HEK293 (cell line): ENCODE results near the gene HNRNPM.
A peak's percentile ranks its signal among the peaks of the same experiment; 100 is the strongest.

Experiments
- CTCF ChIA-PET: fragments of 350-600 bp; formaldehyde crosslinking; extraction: SDS; loops from one replicate; lab custom pipeline; 2021; ENCODE audit warnings: antibody characterized with exemption; lab: Yijun Ruan, JAX
- POLR2A ChIA-PET: fragments of 300-600 bp; formaldehyde crosslinking; extraction: SDS; loops from one replicate; lab custom pipeline; 2020; ENCODE audit warnings: antibody characterized with exemption, inconsistent platforms; lab: Yijun Ruan, JAX
- H3K27ac ChIP-seq: fragments of 200-500 bp; sonication (Bioruptor generic); 2 replicates; pipeline ENCODE4 v1.5.1; 2014; ENCODE audit warnings: low read depth, low read length, control low read depth, inconsistent platforms; ENCODE audit errors: extremely low read depth
- H3K36me3 ChIP-seq, 2 experiments: fragments of 200-500 bp in 1 of 2; sonication (Bioruptor generic) in 1 of 2; 1 replicate in 1 of 2; 2 replicates in 1 of 2; pipeline ENCODE4 v1.5.1; 2014 to 2017; ENCODE audit warnings: inconsistent platforms in 2 of 2, low read length in 2 of 2; ENCODE audit not compliant: control insufficient read depth in 2 of 2, insufficient read depth in 1 of 2
- H3K4me1 ChIP-seq: fragments of 200-500 bp; sonication (Bioruptor generic); 2 replicates; pipeline ENCODE4 v1.5.1; 2014; ENCODE audit warnings: mild to moderate bottlenecking, low read length, inconsistent platforms; ENCODE audit not compliant: control insufficient read depth, insufficient read depth
- H3K4me3 ChIP-seq: 2 replicates; pipeline ENCODE4 v1.5.1; 2011; ENCODE audit warnings: low read depth, mild to moderate bottlenecking, control low read depth, low read length, moderate library complexity
- H3K9me3 ChIP-seq: fragments of 200-500 bp; sonication (Bioruptor generic); 2 replicates; pipeline ENCODE4 v1.5.1; 2014; ENCODE audit warnings: low read depth, low read length, inconsistent platforms; ENCODE audit not compliant: control insufficient read depth, insufficient read depth
- GLI4 ChIP-seq: fragments of 450-650 bp; formaldehyde crosslinking; IDR thresholded peaks from 2 replicates; pipeline ENCODE4 v1.5.1; 2016; ENCODE audit warnings: missing biosample characterization, missing genetic modification characterization
- OSR2 ChIP-seq: fragments of 450-650 bp; formaldehyde crosslinking; IDR thresholded peaks from 2 replicates; pipeline ENCODE4 v1.5.1; 2016; ENCODE audit warnings: missing biosample characterization, missing genetic modification characterization
- PRDM1 ChIP-seq: fragments of 450-650 bp; formaldehyde crosslinking; IDR thresholded peaks from 2 replicates; pipeline ENCODE4; 2016; ENCODE audit warnings: missing biosample characterization, missing genetic modification characterization
- REPIN1 ChIP-seq: fragments of 450-650 bp; formaldehyde crosslinking; IDR thresholded peaks from 2 replicates; pipeline ENCODE4 v1.5.1; 2017; ENCODE audit warnings: missing biosample characterization, missing genetic modification characterization, low read depth
- SALL2 ChIP-seq: fragments of 450-650 bp; formaldehyde crosslinking; IDR thresholded peaks from 2 replicates; pipeline ENCODE4 v1.5.0; 2017; ENCODE audit warnings: missing biosample characterization, mild to moderate bottlenecking, missing genetic modification characterization, borderline replicate concordance
- SCRT1 ChIP-seq: fragments of 450-650 bp; formaldehyde crosslinking; IDR thresholded peaks from 2 replicates; pipeline ENCODE4 v1.5.1; 2016; ENCODE audit warnings: missing biosample characterization, missing genetic modification characterization, borderline replicate concordance
- SP2 ChIP-seq: fragments of 450-650 bp; formaldehyde crosslinking; IDR thresholded peaks from 2 replicates; pipeline ENCODE4 v1.5.1; 2016; ENCODE audit warnings: missing biosample characterization, missing genetic modification characterization
- TCF7L2 ChIP-seq: IDR thresholded peaks from 2 replicates; pipeline ENCODE4 v1.6.1; 2011; ENCODE audit warnings: low read depth, mild to moderate bottlenecking, inconsistent platforms, low read length, moderate library complexity, borderline replicate concordance
- WT1 ChIP-seq: fragments of 450-650 bp; formaldehyde crosslinking; IDR thresholded peaks from 2 replicates; pipeline ENCODE4 v1.5.1; 2016; ENCODE audit warnings: missing biosample characterization, missing genetic modification characterization
- ZBTB11 ChIP-seq: fragments of 450-650 bp; formaldehyde crosslinking; conservative IDR thresholded peaks from 2 replicates; pipeline ENCODE4 v1.5.1; 2016; ENCODE audit warnings: low read depth, missing biosample characterization, missing genetic modification characterization
- ZBTB21 ChIP-seq: fragments of 450-650 bp; formaldehyde crosslinking; IDR thresholded peaks from 2 replicates; pipeline ENCODE4 v1.5.1; 2017; ENCODE audit warnings: missing biosample characterization, missing genetic modification characterization
- ZBTB44 ChIP-seq: fragments of 450-650 bp; IDR thresholded peaks from 2 replicates; pipeline ENCODE4 v1.5.1; 2018; ENCODE audit warnings: missing biosample characterization, mild to moderate bottlenecking, missing genetic modification characterization
- ZBTB7A ChIP-seq: fragments of 450-650 bp; formaldehyde crosslinking; IDR thresholded peaks from 2 replicates; pipeline ENCODE4 v1.5.1; 2016; ENCODE audit warnings: low read depth, missing biosample characterization, missing genetic modification characterization
- ZFP37 ChIP-seq: fragments of 450-650 bp; formaldehyde crosslinking; IDR thresholded peaks from 2 replicates; pipeline ENCODE4 v1.5.1; 2016; ENCODE audit warnings: missing biosample characterization, missing genetic modification characterization
- ZFP69B ChIP-seq: fragments of 450-650 bp; formaldehyde crosslinking; IDR thresholded peaks from 2 replicates; pipeline ENCODE4 v1.5.1; 2016; ENCODE audit warnings: missing biosample characterization, missing genetic modification characterization
- ZNF132 ChIP-seq: fragments of 450-650 bp; formaldehyde crosslinking; IDR thresholded peaks from 2 replicates; pipeline ENCODE4 v1.5.1; 2017; ENCODE audit warnings: missing biosample characterization, missing genetic modification characterization, borderline replicate concordance
- ZNF157 ChIP-seq: fragments of 450-650 bp; formaldehyde crosslinking; IDR thresholded peaks from 2 replicates; pipeline ENCODE4 v1.5.1; 2016; ENCODE audit warnings: missing biosample characterization, missing genetic modification characterization
- ZNF24 ChIP-seq: fragments of 450-650 bp; formaldehyde crosslinking; IDR thresholded peaks from 2 replicates; pipeline ENCODE4 v1.5.1; 2016; ENCODE audit warnings: missing biosample characterization, missing genetic modification characterization
- ZNF274 ChIP-seq, 2 experiments: fragments of 200-500 bp in 1 of 2; fragments of 450-650 bp in 1 of 2; sonication (Bioruptor generic) in 1 of 2; formaldehyde crosslinking in 1 of 2; IDR thresholded peaks; 2 replicates each; pipeline versions ENCODE4 v1.5.1 to v1.6.1; 2014 to 2016; ENCODE audit warnings: borderline replicate concordance in 1 of 2, inconsistent platforms in 1 of 2, low read length in 1 of 2, missing biosample characterization in 1 of 2, missing genetic modification characterization in 1 of 2
- ZNF280C ChIP-seq: fragments of 450-650 bp; formaldehyde crosslinking; IDR thresholded peaks from 2 replicates; pipeline ENCODE4 v1.5.1; 2016; ENCODE audit warnings: missing biosample characterization, missing genetic modification characterization
- ZNF311 ChIP-seq: fragments of 450-650 bp; formaldehyde crosslinking; IDR thresholded peaks from 2 replicates; pipeline ENCODE4 v1.5.1; 2017; ENCODE audit warnings: missing biosample characterization, missing genetic modification characterization, borderline replicate concordance
- ZNF37A ChIP-seq: fragments of 450-650 bp; IDR thresholded peaks from 2 replicates; pipeline ENCODE4 v1.5.1; 2018; ENCODE audit warnings: missing biosample characterization, missing genetic modification characterization
- ZNF394 ChIP-seq: fragments of 450-650 bp; formaldehyde crosslinking; IDR thresholded peaks from 2 replicates; pipeline ENCODE4 v1.5.1; 2016; ENCODE audit warnings: missing biosample characterization, missing genetic modification characterization, mild to moderate bottlenecking, moderate library complexity, borderline replicate concordance
- ZNF423 ChIP-seq: fragments of 450-650 bp; formaldehyde crosslinking; IDR thresholded peaks from 2 replicates; pipeline ENCODE4 v1.5.1; 2016; ENCODE audit warnings: missing biosample characterization, missing genetic modification characterization
- ZNF48 ChIP-seq: fragments of 450-650 bp; formaldehyde crosslinking; IDR thresholded peaks from 2 replicates; pipeline ENCODE4 v1.5.1; 2016; ENCODE audit warnings: missing biosample characterization, missing genetic modification characterization
- ZNF560 ChIP-seq: fragments of 450-650 bp; formaldehyde crosslinking; IDR thresholded peaks from 2 replicates; pipeline ENCODE4 v1.5.1; 2017; ENCODE audit warnings: missing biosample characterization, missing genetic modification characterization, borderline replicate concordance
- ZNF791 ChIP-seq: fragments of 450-650 bp; formaldehyde crosslinking; IDR thresholded peaks from 2 replicates; pipeline ENCODE4 v1.5.1; 2016; ENCODE audit warnings: missing biosample characterization, missing genetic modification characterization
- ZSCAN18 ChIP-seq: fragments of 450-650 bp; formaldehyde crosslinking; IDR thresholded peaks from 2 replicates; pipeline ENCODE4 v1.5.1; 2016; ENCODE audit warnings: missing biosample characterization, missing genetic modification characterization
- ZSCAN23 ChIP-seq: fragments of 450-650 bp; formaldehyde crosslinking; IDR thresholded peaks from 2 replicates; pipeline ENCODE4 v1.5.1; 2016; ENCODE audit warnings: missing biosample characterization, missing genetic modification characterization

HNRNPM gene

GRCh38 chr19:8513687-8514504 is 69.1 kb downstream of the HNRNPM start, which contains the start of gene ZNF414:
Gene ZNF414, minus strand, starts transcription at chr19:8514167. Its CDS starts 121 bp downstream, at chr19:8514046.
- Histone ChIP-seq H3K4me1 (peaks cover 7% of the 10 kb centered on the region; the same call in 1 of the 2 replicates), H3K27ac (peak within 1 kb of the TSS; percentile 87), H3K36me3 (peaks cover 0 to 12% of the 10 kb centered on the region in 2 experiments; a peak in 1 of 3 replicates), H3K9me3 (no peaks in the 10 kb centered on the region), H3K4me3 (peak within 1 kb of the TSS; percentile 99)
- POLR2A ChIA-PET = interaction anchor here (0.6 to 3.1 kb wide), 36 partner anchors 8 to 1314 kb away, joined by 3 to 82 read pairs (median 4); partner anchors contain the start of genes HNRNPM, MARCHF2, NDUFA7 and RAB11B
- CTCF ChIA-PET = interaction anchor here (0.5 to 2.1 kb wide), 8 partner anchors 8 to 1599 kb away, joined by 3 to 9 read pairs (median 3); no protein-coding TSS in a partner anchor
- TF ChIP-seq ZBTB21 (no peak), ZFP69B (tag by site-specific recombination) (no peak), ZNF311 (no peak), ZSCAN23 (no peak), ZNF157 (tag by site-specific recombination) (no peak), ZNF48 (tag by site-specific recombination) (no peak), GLI4 (no peak), ZNF423 (tag by site-specific recombination) (no peak), SCRT1 (tag by site-specific recombination) (no peak), ZNF394 (tag by site-specific recombination) (no peak), TCF7L2 (no peak), OSR2 (tag by site-specific recombination) (no peak), ZSCAN18 (tag by site-specific recombination) (no peak), ZBTB11 (tag by site-specific recombination) (peak; percentile 71), WT1 (tag by site-specific recombination) (no peak), PRDM1 (tag by site-specific recombination) (no peak), ZBTB7A (no peak), ZNF791 (tag by site-specific recombination) (no peak), ZNF132 (no peak), SP2 (peak; percentile 90), SALL2 (tag by site-specific recombination) (no peak), ZFP37 (tag by site-specific recombination) (no peak), ZBTB44 (no peak), ZNF274 (IDR thresholded peaks at IDR 0.05; ENCODE audit: low read length) (no peak), ZNF274 (tag by site-specific recombination; IDR thresholded peaks at IDR 0.05; ENCODE audit: borderline replicate concordance) (no peak), ZNF37A (no peak), REPIN1 (tag by site-specific recombination) (no peak), ZNF24 (tag by site-specific recombination) (0 out of 2 replicates have a peak, but pooled peaks have one; percentile 65), ZNF560 (tag by site-specific recombination) (no peak), ZNF280C (tag by site-specific recombination) (no peak)
